ENCODE measurements around the gene AGAP9. TPM values are rescaled to one million over a fixed set of nuclear protein-coding genes. Genes with fewer than 3 reads are reported as not detected.
"Not testable (repeated sequence)": the region's sequence is repeated elsewhere in the genome, so short reads cannot be mapped to it uniquely, and the experiment has no call there.

AGAP9 gene
- total RNA-seq (2021; fragmentation: NEBNext Ultra II Directional; extraction: Animal tissue kit (Norgen Biotek cat#: 25700)) (7.2 and 7.7 TPM in 2 replicates), polyA plus RNA-seq (2011; rRNA removed) (9.3 and 10.9 TPM in 2 replicates), polyA minus RNA-seq (2011; rRNA and poly(A)+ RNA removed) (5.2 and 7.9 TPM in 2 replicates)
- polyA plus RNA-seq (2011; cell fraction: cytosol; rRNA removed) = 14.3 TPM
- polyA plus RNA-seq (2011; cell fraction: nucleus; rRNA removed) = 46.9 TPM
- 10.1 to 11.8 TPM (median 10.9 TPM) in 4 replicates for polyA plus RNA-seq (2012, experiment 1 of 2)
- polyA plus RNA-seq (2012, experiment 2 of 2) = 0.97 TPM
- 8.6 TPM for polyA plus RNA-seq (2013, experiment 1 of 2)
- 6.1 TPM for polyA plus RNA-seq (2013, experiment 2 of 2)
- polyA minus RNA-seq (2011; cell fraction: cytosol; rRNA and poly(A)+ RNA removed) = 2.5 TPM
- polyA minus RNA-seq (2011; cell fraction: nucleus; rRNA and poly(A)+ RNA removed) = 11.1 TPM
- long read RNA-seq, experiment 1 = 0 reads
- long read RNA-seq, experiment 2 = 0 reads

DNA sequence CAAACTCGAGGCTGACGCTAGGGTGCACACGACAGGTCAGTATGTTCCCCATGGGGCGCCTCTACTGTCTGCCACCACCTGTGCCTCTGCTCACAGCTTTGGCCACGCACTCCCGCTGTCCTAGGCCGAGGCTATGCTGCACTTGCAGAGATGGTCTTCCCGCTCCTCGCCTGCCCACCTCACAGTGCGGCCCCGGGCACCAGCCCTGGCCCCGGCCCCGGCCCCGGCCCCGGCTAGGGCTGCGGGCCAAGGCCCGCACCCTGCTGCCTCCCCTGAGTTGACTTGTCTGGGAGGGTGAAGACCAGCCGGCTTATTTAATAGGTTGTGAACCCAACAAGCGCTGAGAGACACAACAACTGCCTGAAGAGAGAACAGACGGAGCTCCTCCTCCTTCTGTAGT lies at the start of gene AGAP9:
AGAP9 (minus strand) TSS at position 164 of the 400 bp plus-strand sequence; CDS start at position 52, 112 bp downstream.
- FAIRE-seq; H3K79me2 ChIP-seq (ENCODE audit: control insufficient read depth in 1 of 2, insufficient read depth in 2 of 2, low read length in 2 of 2); H2AK5ac ChIP-seq (ENCODE audit: low read depth, low read length); POLR2A ChIA-PET (ENCODE audit: partially characterized antibody); H2BK5ac ChIP-seq (ENCODE audit: low read depth, low read length); CTCF ChIA-PET (ENCODE audit: partially characterized antibody); H3K23ac ChIP-seq (ENCODE audit: insufficient read length); H2BK12ac ChIP-seq (ENCODE audit: low read depth, low read length); H2AFZ ChIP-seq (ENCODE audit: low read length); H3K27me3 ChIP-seq (replicated peaks in 1 of 4; ENCODE audit: control insufficient read depth in 3 of 4, extremely low read depth in 1 of 4, insufficient read depth in 3 of 4, low read length in 3 of 4); DNase-seq (ENCODE audit: low read depth in 1 of 2, low spot score in 2 of 2); H3K9me3 ChIP-seq (ENCODE audit: insufficient read depth in 2 of 2, low read depth in 1 of 2, low read length in 1 of 2); H2BK120ac ChIP-seq (replicated peaks; ENCODE audit: low read depth, low read length); H3K36me3 ChIP-seq (ENCODE audit: control insufficient read depth in 2 of 4, insufficient read depth in 4 of 4, low read length in 3 of 4); H4K8ac ChIP-seq (ENCODE audit: extremely low read depth, insufficient read depth, low read length); H3K79me1 ChIP-seq (ENCODE audit: low read depth, low read length); H3K23me2 ChIP-seq (ENCODE audit: low read depth, low read length); H3K27ac ChIP-seq (ENCODE audit: low read depth, low read length); H4K5ac ChIP-seq (ENCODE audit: insufficient read length, low read depth, low read length); H3K4me2 ChIP-seq (ENCODE audit: insufficient read depth in 1 of 2, low read depth in 2 of 2, low read length in 2 of 2); H4K20me1 ChIP-seq (replicated peaks in 1 of 2; ENCODE audit: control insufficient read depth in 1 of 2, insufficient read depth in 2 of 2, low read length in 2 of 2); H3K4ac ChIP-seq (replicated peaks; ENCODE audit: insufficient read length, low read depth, low read length); H3K18ac ChIP-seq (ENCODE audit: extremely low read depth, low read length); H2BK20ac ChIP-seq (ENCODE audit: low read length); H2BK15ac ChIP-seq (ENCODE audit: low read length); H4K91ac ChIP-seq (replicated peaks; ENCODE audit: insufficient read length, low read length); H3K9ac ChIP-seq (replicated peaks in 1 of 4; ENCODE audit: extremely low read depth in 1 of 4, low read depth in 3 of 4, low read length in 3 of 4); H3K4me1 ChIP-seq (replicated peaks in 1 of 4; ENCODE audit: control insufficient read depth in 3 of 4, insufficient read depth in 4 of 4, low read length in 3 of 4); H3K4me3 ChIP-seq (ENCODE audit: extremely low read depth in 1 of 4, insufficient read depth in 2 of 4, low read depth in 3 of 4, low read length in 4 of 4); H3K14ac ChIP-seq (ENCODE audit: insufficient read length); H3K56ac ChIP-seq (replicated peaks; ENCODE audit: insufficient read length, low read depth, low read length): not testable (repeated sequence)
- no CpG with 5 or more reads among the region's 20 CpGs for WGBS, 2 experiments (ENCODE audit: extremely low coverage in 1 of 2, insufficient coverage in 1 of 2, insufficient read length in 1 of 2, insufficient replicate concordance in 2 of 2, low coverage in 1 of 2, low lambda C conversion rate in 2 of 2, missing lambda C conversion rate in 1 of 2)
